Activated CD4-positive, alpha-beta T cell treated with anti-CD3 and anti-CD28 coated beads for 36 hours (primary cell): ENCODE data around the gene PRCC. TPM values are rescaled to one million over a fixed set of nuclear protein-coding genes. Genes with fewer than 3 reads are reported as not detected.
"Not testable (repeated sequence)": the region's sequence is repeated elsewhere in the genome, so short reads cannot be mapped to it uniquely, and the experiment has no call there.

Experiments used
- ATAC-seq: fragments of 200-7000 bp; cut with Tn5 transposase; one replicate; pipeline ENCODE4 v1.10.0; 2021; ENCODE audit warnings: mild to moderate bottlenecking, moderate library complexity
- CTCF ChIA-PET: fragments of 350-600 bp; sonication (Branson Sonifier 250); formaldehyde crosslinking; loops from one replicate; lab custom pipeline; 2021; ENCODE audit warnings: antibody characterized with exemption; lab: Charles Lee
- POLR2A ChIA-PET: fragments of 350-600 bp; sonication (Branson Sonifier 250); formaldehyde crosslinking; loops from one replicate; lab custom pipeline; 2021; ENCODE audit warnings: antibody characterized with exemption, inconsistent platforms; lab: Charles Lee
- DNase-seq: peaks from one replicate; pipeline ENCODE4 v3.0.0-alpha.2; 2020
- H3K27ac Mint-ChIP-seq: one replicate; pipeline ENCODE4 v1.8.0; 2021; ENCODE audit warnings: mixed read lengths
- H3K27me3 Mint-ChIP-seq: one replicate; pipeline ENCODE4 v1.8.0; 2021; ENCODE audit warnings: mixed read lengths
- H3K36me3 Mint-ChIP-seq: one replicate; pipeline ENCODE4 v1.8.0; 2021; ENCODE audit warnings: low read depth, mixed read lengths
- H3K4me1 Mint-ChIP-seq: one replicate; pipeline ENCODE4 v1.8.0; 2021; ENCODE audit warnings: mixed read lengths
- H3K4me3 Mint-ChIP-seq: one replicate; pipeline ENCODE4 v1.8.0; 2021; ENCODE audit warnings: mild to moderate bottlenecking, moderate library complexity, mixed read lengths
- H3K9me3 Mint-ChIP-seq: one replicate; pipeline ENCODE4 v1.8.0; 2021; ENCODE audit warnings: low read depth, mixed read lengths
- intact Hi-C, 2 experiments: fragments of 100-400 bp; cut with DNase I in 1 of 2; cut with micrococcal nuclease in 1 of 2; formaldehyde crosslinking; loops; one replicate each; pipeline versions ENCODE4 v1.14.2 to v1.15.1; 2022 to 2024; cut with DNase I, micrococcal nuclease
- total RNA-seq, 2 experiments: library from RNA; stranded (reverse); gene quantifications; one replicate each; pipeline ENCODE4 v1.2.3, GENCODE V29; 2021

The PRCC gene
- total RNA-seq, 2 experiments from 2014 or later, result 80.4 to 110 TPM

DNA sequence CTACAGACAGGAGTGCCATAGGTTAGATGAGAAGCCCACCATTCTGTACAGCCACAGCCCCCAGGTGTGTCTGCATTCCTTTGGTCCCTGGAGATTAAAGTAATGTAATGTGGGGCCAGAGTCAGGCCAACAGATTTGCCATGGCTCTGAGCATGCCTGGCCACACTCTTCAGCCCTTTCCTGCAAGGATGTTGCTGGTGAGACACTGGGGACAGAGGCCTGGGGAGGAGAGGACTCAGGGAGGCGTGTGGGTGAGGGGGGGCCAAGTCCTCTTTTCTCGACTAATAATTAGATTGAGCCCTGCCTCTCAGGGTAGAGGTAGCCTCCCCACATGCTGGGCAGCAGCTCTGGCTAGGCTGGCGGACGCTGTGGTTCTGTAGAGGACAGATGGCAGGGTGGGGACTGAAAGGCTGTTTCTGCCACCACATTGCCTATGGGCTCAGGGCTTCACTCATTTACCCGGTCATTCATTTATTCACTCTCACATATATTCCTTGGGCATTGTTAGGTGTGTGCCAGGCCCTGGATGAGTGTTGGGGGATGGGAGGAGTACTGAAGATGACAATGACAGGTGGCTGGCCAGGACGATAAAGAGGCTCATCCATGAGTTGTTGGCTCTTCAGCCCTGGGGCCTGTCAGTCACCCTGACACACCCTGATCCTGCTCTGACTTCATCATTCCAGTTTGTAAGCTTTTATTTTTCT, 7.1 kb upstream of the PRCC start:
- ChIA-PET POLR2A (interaction anchor here (0.7 to 1.0 kb wide), 2 partner anchors 8 to 45 kb away, joined by 3 read pairs; no protein-coding TSS in a partner anchor), CTCF (interaction anchor here (1.0 to 1.2 kb wide), 2 partner anchors 32 to 35 kb away, joined by 5 read pairs; partner anchors contain the start of genes ISG20L2 and METTL25B)
- H3K4me3 Mint-ChIP-seq, result no peak overlapping the region
- no peak for ATAC-seq
- no peaks in the 10 kb centered on the region for H3K9me3 Mint-ChIP-seq
- no peaks in the 10 kb centered on the region for H3K36me3 Mint-ChIP-seq
- H3K27me3 Mint-ChIP-seq, result no peaks in the 10 kb centered on the region
- DNase-seq, result no peak
- intact Hi-C loops, result loop anchor here in 1 of 2 experiments (10.0 kb wide), 1 partner anchor 375 kb away; the partner anchor contains the start of gene ETV3
- H3K4me1 Mint-ChIP-seq, result peaks cover 4% of the 10 kb centered on the region
- H3K27ac Mint-ChIP-seq, result no peak overlapping the region

DNA sequence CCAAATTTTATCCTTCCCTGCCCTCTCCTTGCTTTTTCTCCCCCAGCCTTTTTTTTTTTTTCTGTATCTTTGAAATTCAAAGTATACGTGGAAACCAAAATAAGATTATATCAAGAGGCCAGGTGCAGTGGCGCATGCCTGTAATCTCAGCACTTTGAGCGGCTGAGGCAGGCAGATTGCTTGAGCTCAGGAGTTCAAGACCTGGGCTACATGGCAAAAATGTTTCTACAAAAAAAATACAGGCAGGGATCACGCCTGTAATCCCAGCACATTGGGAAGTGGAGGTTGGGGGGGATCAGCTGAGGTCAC, 6.6 kb upstream of the PRCC start:
- no peaks in the 10 kb centered on the region for H3K36me3 Mint-ChIP-seq
- no peak for DNase-seq
- CTCF ChIA-PET, result interaction anchor here (1.0 to 1.2 kb wide), 3 partner anchors 11 to 35 kb away, joined by 4 to 5 read pairs (median 5); partner anchors contain the start of genes ISG20L2 and METTL25B
- ATAC-seq, result no peak
- H3K4me1 Mint-ChIP-seq, result peaks cover under 1% of the 10 kb centered on the region
- no peaks in the 10 kb centered on the region for H3K9me3 Mint-ChIP-seq
- POLR2A ChIA-PET, result interaction anchor here (0.7 to 1.0 kb wide), 2 partner anchors 9 to 45 kb away, joined by 3 read pairs; no protein-coding TSS in a partner anchor
- H3K4me3 Mint-ChIP-seq, result no peak overlapping the region
- intact Hi-C loops, result loop anchor here in 1 of 2 experiments (10.0 kb wide), 1 partner anchor 374 kb away; the partner anchor contains the start of gene ETV3
- H3K27ac Mint-ChIP-seq, result no peak overlapping the region
- no peaks in the 10 kb centered on the region for H3K27me3 Mint-ChIP-seq

DNA sequence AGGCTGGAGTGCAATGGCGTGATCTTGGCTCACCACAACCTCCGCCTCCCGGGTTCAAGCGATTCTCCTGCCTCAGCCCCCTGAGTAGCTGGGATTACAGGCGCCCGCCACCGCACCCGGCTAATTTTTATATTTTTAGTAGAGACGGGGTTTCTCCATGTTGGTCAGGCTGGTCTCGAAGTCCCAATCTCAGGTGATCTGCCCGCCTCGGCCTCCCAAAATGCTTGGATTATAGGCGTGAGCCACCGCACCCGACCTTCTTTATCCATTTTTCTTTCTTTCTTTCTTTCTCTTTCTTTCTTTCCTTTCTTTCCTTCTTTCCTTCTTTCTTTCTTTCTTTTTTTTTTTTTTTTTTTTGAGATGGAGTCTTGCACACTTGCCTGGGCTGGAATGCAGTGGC, 2.2 kb upstream of the PRCC start:
- not testable (repeated sequence) for H3K27ac Mint-ChIP-seq, ATAC-seq, DNase-seq, H3K4me3 Mint-ChIP-seq, H3K27me3 Mint-ChIP-seq, H3K9me3 Mint-ChIP-seq
- H3K36me3 Mint-ChIP-seq, result peaks cover 14% of the 10 kb centered on the region
- ChIA-PET POLR2A (interaction anchor here (1.1 kb wide), 1 partner anchor 24 kb away, joined by 5 read pairs; the partner anchor contains the start of gene MRPL24), CTCF (interaction anchor here (0.9 to 8.9 kb wide), 3 partner anchors 13 to 38 kb away, joined by 3 to 128 read pairs (median 6); partner anchors contain the start of genes ISG20L2, METTL25B and MRPL24)
- intact Hi-C loops, result loop anchor here (5.0 to 10.0 kb wide), 3 partner anchors 78 to 713 kb away; partner anchors contain the start of genes ETV3 (in 1 of the 2), LAMTOR2 (in 1 of the 2) and UBQLN4 (in 1 of the 2)
- H3K4me1 Mint-ChIP-seq, result peaks cover 19% of the 10 kb centered on the region

DNA sequence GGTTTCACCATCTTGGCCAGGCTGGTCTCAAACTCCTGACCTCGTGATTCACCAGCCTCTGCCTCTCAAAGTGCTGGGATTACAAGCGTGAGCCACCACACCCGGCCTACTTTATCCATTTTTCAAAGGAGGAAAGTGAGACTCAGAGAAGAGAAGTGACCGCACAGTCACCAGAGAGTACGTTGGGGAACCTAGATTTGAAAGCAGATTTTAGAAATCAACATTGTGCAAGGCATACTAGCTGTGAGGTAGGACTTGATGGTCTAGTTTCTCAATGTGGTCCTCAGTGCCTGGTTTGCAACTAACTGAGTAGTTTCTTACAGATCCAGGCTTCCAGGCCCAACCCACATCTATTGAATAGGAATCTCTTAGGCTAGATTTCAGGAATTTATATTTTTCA, 1.7 kb upstream of the PRCC start:
- H3K36me3 Mint-ChIP-seq, result peaks cover 19% of the 10 kb centered on the region
- ATAC-seq, result no peak
- peaks cover 24% of the 10 kb centered on the region for H3K4me1 Mint-ChIP-seq
- ChIA-PET POLR2A (interaction anchor here (0.8 to 2.2 kb wide), 3 partner anchors 14 to 75 kb away, joined by 5 to 20 read pairs (median 6); partner anchors contain the start of genes HDGF and MRPL24), CTCF (interaction anchor here (0.7 to 8.9 kb wide), 4 partner anchors 14 to 38 kb away, joined by 3 to 128 read pairs (median 11); partner anchors contain the start of genes HDGF, ISG20L2, METTL25B and MRPL24)
- no peaks in the 10 kb centered on the region for H3K9me3 Mint-ChIP-seq
- H3K27me3 Mint-ChIP-seq, result no peaks in the 10 kb centered on the region
- H3K27ac Mint-ChIP-seq, result no peak overlapping the region
- intact Hi-C loops, result loop anchor here (2.0 to 10.0 kb wide), 5 partner anchors 49 to 713 kb away; partner anchors contain the start of genes ETV3 (in 1 of the 2), LAMTOR2 (in 1 of the 2), SMG5 (in 1 of the 2) and UBQLN4 (in 1 of the 2)
- DNase-seq, result no peak
- H3K4me3 Mint-ChIP-seq, result no peak overlapping the region

DNA sequence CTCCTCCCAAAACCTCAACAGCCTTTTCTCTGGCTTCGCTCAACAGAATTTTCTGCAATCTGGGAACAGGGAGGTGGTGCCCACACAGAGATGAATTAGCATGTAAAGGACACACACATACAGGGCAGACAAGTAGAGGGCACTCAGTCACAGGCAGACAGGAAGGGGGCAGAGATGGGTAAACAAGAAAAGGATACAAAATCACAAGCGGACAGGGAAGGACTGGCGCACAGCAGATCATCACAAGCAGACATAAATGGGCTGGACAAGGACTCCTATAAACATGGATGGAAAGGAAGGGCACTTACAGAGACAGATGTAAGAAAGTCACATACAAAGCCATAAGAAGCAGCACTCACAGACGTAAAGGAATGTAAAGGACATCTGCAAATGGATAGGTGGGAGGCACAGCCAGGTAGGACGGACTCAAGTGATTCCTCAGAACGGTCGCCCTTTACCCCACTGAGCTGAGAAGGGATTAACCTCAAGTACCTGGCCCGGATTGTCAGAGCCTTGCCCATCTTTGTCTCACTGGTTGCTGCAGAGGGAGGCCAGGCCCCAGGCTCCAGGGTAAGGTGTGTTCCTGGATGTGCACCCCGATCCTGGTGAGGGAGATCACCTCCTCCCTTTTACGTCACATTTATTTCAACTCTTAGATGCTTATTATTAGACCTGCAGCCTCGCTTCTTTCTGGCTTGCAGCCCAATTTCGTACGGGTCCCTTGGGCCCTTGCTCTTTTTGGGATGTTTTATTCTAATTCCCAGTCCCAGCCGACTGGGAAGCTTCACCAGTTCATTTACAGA, 836 bp upstream of the PRCC start:
- peak; percentile 3 for ATAC-seq
- peaks cover 32% of the 10 kb centered on the region for H3K4me1 Mint-ChIP-seq
- ChIA-PET POLR2A (interaction anchor here (0.6 to 3.0 kb wide), 8 partner anchors 15 to 263 kb away, joined by 4 to 42 read pairs (median 6); partner anchors contain the start of genes HDGF, ISG20L2, METTL25B and MRPL24), CTCF (interaction anchor here (0.5 to 8.9 kb wide), 15 partner anchors 14 to 265 kb away, joined by 3 to 128 read pairs (median 3); partner anchors contain the start of genes HDGF, ISG20L2, METTL25B and MRPL24)
- no peak overlapping the region for H3K4me3 Mint-ChIP-seq
- peaks cover 26% of the 10 kb centered on the region for H3K36me3 Mint-ChIP-seq
- H3K27ac Mint-ChIP-seq, result no peak overlapping the region
- intact Hi-C loops, result loop anchor here (1.0 to 10.0 kb wide), 14 partner anchors 15 to 714 kb away; partner anchors contain the start of genes HDGF (in 2 of the 2), ISG20L2 (in 2 of the 2), METTL25B (in 2 of the 2) and MRPL24 (in 2 of the 2)
- no peak for DNase-seq
- no peaks in the 10 kb centered on the region for H3K9me3 Mint-ChIP-seq
- H3K27me3 Mint-ChIP-seq, result no peaks in the 10 kb centered on the region

DNA sequence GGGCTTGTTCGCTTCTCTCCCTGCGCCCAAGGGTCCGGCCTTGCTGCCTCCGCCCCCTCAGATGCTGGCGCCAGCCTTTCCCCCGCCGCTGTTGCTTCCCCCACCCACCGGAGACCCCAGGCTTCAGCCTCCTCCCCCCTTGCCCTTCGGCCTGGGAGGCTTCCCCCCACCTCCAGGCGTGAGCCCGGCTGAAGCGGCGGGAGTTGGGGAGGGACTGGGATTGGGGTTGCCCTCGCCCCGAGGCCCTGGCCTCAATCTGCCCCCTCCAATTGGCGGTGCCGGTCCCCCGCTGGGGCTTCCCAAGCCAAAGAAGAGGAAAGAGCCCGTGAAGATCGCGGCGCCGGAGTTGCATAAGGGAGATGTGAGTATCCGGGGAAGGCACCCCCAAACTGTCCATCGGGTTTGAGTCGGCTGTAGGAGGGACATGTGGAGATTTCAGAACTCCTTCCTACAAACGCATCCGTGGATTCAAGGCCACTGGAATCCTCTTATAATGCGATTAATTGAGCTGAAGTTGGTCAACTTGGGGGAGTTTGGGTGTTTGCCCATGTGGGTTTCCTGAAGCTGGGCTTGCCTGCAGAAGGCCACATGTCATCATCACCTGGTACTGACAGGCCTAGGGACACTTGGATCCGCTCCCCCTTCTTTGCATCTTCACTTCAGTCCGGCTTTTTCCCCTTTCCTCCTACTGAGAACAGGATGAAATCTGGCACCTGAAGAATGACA, 707 bp downstream of the PRCC start:
- no peak for ATAC-seq
- peaks cover 43% of the 10 kb centered on the region for H3K4me1 Mint-ChIP-seq

DNA sequence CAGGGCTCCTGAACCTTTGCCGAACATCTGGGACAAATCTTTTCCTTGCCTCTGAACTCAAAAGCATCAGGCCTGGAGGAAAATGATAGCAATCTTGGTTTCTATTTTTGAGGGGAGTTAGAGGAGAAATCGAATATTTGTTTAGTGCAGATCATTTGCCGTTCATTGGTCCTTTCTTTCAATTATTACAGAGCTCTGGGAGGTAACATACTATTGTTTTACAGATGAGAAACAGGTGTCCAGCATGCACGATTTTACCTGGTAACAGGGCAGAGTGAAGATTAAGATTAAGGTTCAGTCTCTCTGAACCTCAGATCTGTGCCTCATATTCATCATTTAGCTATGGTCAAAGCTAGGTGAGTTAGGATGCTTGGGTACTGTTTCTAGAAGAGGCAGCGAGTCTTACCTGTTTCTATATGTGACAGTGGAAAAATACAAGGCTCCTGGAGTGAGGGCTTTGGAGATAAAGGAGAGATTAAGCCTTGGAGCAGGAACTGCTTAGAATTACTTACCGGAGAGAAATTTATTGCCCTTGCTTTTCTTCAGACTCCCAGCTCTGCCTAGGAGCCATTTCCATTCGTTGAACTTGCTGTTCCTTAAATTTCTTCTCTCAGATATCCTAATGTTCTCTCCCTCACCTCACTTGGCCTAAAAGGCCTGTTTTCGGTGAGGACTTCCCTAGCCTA, 1.4 kb downstream of the PRCC start:
- intact Hi-C loops, result loop anchor here (5.0 to 10.0 kb wide), 3 partner anchors 81 to 716 kb away; partner anchors contain the start of genes ETV3 (in 1 of the 2), LAMTOR2 (in 1 of the 2) and UBQLN4 (in 1 of the 2)
- DNase-seq (no peak), ATAC-seq (no peak)
- ChIA-PET POLR2A (interaction anchor here (1.0 to 3.0 kb wide), 4 partner anchors 17 to 44 kb away, joined by 3 to 42 read pairs (median 20); partner anchors contain the start of genes HDGF, ISG20L2, METTL25B and MRPL24), CTCF (interaction anchor here (1.0 to 8.9 kb wide), 7 partner anchors 13 to 92 kb away, joined by 3 to 128 read pairs (median 5); partner anchors contain the start of genes ISG20L2, METTL25B, MRPL24 and NTRK1)
- Mint-ChIP-seq H3K9me3 (no peaks in the 10 kb centered on the region), H3K27ac (no peak overlapping the region), H3K4me1 (peaks cover 50% of the 10 kb centered on the region), H3K27me3 (no peaks in the 10 kb centered on the region), H3K4me3 (no peak overlapping the region), H3K36me3 (peaks cover 41% of the 10 kb centered on the region)

More for the DNA sequence above, 707 bp downstream of the PRCC start:
- DNase-seq, result peak; percentile 50
- ChIA-PET CTCF (interaction anchor here (0.7 to 8.9 kb wide), 14 partner anchors 13 to 267 kb away, joined by 3 to 128 read pairs (median 5); partner anchors contain the start of genes HDGF, ISG20L2, METTL25B and MRPL24), POLR2A (interaction anchor here (1.0 to 3.0 kb wide), 6 partner anchors 16 to 45 kb away, joined by 3 to 42 read pairs (median 12); partner anchors contain the start of genes HDGF, ISG20L2, METTL25B and MRPL24)
- Mint-ChIP-seq H3K27me3 (no peaks in the 10 kb centered on the region), H3K27ac (no peak overlapping the region), H3K9me3 (no peaks in the 10 kb centered on the region), H3K36me3 (peaks cover 34% of the 10 kb centered on the region), H3K4me3 (no peak overlapping the region)
- intact Hi-C loops, result loop anchor here (1.0 to 10.0 kb wide), 14 partner anchors 17 to 716 kb away; partner anchors contain the start of genes HDGF (in 2 of the 2), ISG20L2 (in 2 of the 2), METTL25B (in 2 of the 2) and MRPL24 (in 2 of the 2)

DNA sequence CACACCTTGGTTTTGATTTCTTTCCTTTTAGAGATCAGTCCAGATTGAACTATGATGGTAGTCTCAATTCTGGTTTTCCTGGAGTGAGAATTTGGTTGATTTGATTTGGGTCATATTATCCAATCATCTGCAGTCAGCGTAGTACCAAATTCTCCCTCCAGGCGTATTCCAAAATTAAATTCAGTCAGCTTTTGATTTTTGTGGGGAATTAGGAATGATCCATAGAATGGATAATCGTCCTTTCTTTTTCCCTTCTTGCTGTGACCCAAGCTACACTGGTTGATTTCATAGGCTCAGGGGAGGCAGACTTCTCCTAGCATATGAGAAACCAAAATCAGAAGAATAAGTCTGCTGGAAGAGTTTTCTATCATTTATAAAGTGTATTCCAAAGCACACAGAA, 4.9 kb downstream of the PRCC start:
- Mint-ChIP-seq H3K9me3 (no peaks in the 10 kb centered on the region), H3K36me3 (peaks cover 45% of the 10 kb centered on the region), H3K27ac (no peak overlapping the region), H3K4me1 (peaks cover 64% of the 10 kb centered on the region), H3K4me3 (no peak overlapping the region), H3K27me3 (no peaks in the 10 kb centered on the region)
- ATAC-seq (no peak), DNase-seq (no peak)
- CTCF ChIA-PET, result interaction anchor here (0.8 to 8.9 kb wide), 7 partner anchors 9 to 87 kb away, joined by 3 to 128 read pairs (median 5); partner anchors contain the start of genes INSRR, ISG20L2, METTL25B and MRPL24
- intact Hi-C loops, result no loop called here
- POLR2A ChIA-PET, result no interaction called here
